Neuronal stem cell (in vitro differentiated cells): ENCODE results near the gene CHAC1.
A peak's percentile ranks its signal among the peaks of the same experiment; 100 is the strongest.

Experiments
- DNase-seq: peaks from one replicate; pipeline ENCODE4 v3.0.0-alpha.2; 2013; ENCODE audit warnings: low spot score
- H2AFZ ChIP-seq: one replicate; pipeline ENCODE4 v1.6.1; 2013; ENCODE audit warnings: mild to moderate bottlenecking, low read length, inconsistent platforms
- H2AK5ac ChIP-seq: 2 replicates; pipeline ENCODE4 v1.6.1; 2013; ENCODE audit warnings: low read depth, mild to moderate bottlenecking, inconsistent platforms, low read length, moderate library complexity, mixed read lengths
- H2BK120ac ChIP-seq: 2 replicates; pipeline ENCODE4 v1.6.1; 2013; ENCODE audit warnings: low read depth, mild to moderate bottlenecking, inconsistent platforms, low read length, moderate library complexity, mixed read lengths
- H2BK12ac ChIP-seq: one replicate; pipeline ENCODE4 v1.6.1; 2013; ENCODE audit warnings: low read length, inconsistent platforms
- H2BK15ac ChIP-seq: 2 replicates; pipeline ENCODE4 v1.6.1; 2013; ENCODE audit warnings: mild to moderate bottlenecking, low read length, inconsistent platforms, mixed read lengths
- H2BK5ac ChIP-seq: one replicate; pipeline ENCODE4 v1.6.1; 2013; ENCODE audit warnings: inconsistent platforms, mild to moderate bottlenecking, low read length, moderate library complexity
- H3K14ac ChIP-seq: one replicate; pipeline ENCODE4 v1.6.1; 2013; ENCODE audit warnings: low read length, inconsistent platforms
- H3K18ac ChIP-seq: 2 replicates; pipeline ENCODE4 v1.6.1; 2013; ENCODE audit warnings: low read length, inconsistent platforms
- H3K23ac ChIP-seq: 2 replicates; pipeline ENCODE4 v1.6.1; 2013; ENCODE audit warnings: low read depth, mild to moderate bottlenecking, mixed read lengths, low read length, inconsistent platforms; ENCODE audit not compliant: poor library complexity
- H3K27ac ChIP-seq: replicated peaks from 3 replicates; pipeline ENCODE4 v1.5.1; 2013; ENCODE audit warnings: low read length, inconsistent platforms
- H3K27me3 ChIP-seq, 3 experiments: 2 replicates each; pipeline ENCODE4 v1.6.1; 2013; ENCODE audit warnings: low read length in 3 of 3, mild to moderate bottlenecking in 2 of 3, inconsistent platforms in 1 of 3, low read depth in 1 of 3, mixed read lengths in 1 of 3, moderate library complexity in 1 of 3; ENCODE audit not compliant: control insufficient read depth in 3 of 3, insufficient read depth in 3 of 3
- H3K36me3 ChIP-seq, 2 donors: replicated peaks in 1 of 2; 2 replicates each; pipeline ENCODE4 v1.6.1; 2013; ENCODE audit warnings: low read length in 2 of 2; ENCODE audit not compliant: control insufficient read depth in 2 of 2, insufficient read depth in 2 of 2
- H3K4ac ChIP-seq: 2 replicates; pipeline ENCODE4 v1.6.1; 2013; ENCODE audit warnings: inconsistent platforms, mild to moderate bottlenecking, low read length, moderate library complexity
- H3K4me1 ChIP-seq, 2 donors: 1 replicate in 1 of 2; 2 replicates in 1 of 2; pipeline ENCODE4 v1.6.1; 2013; ENCODE audit warnings: low read length in 2 of 2, low read depth in 1 of 2; ENCODE audit not compliant: control insufficient read depth in 2 of 2, insufficient read depth in 1 of 2
- H3K4me2 ChIP-seq: one replicate; pipeline ENCODE4 v1.6.1; 2013; ENCODE audit warnings: mild to moderate bottlenecking, low read length, inconsistent platforms; ENCODE audit not compliant: insufficient read depth, poor library complexity, severe bottlenecking
- H3K4me3 ChIP-seq, 2 donors: 2 replicates each; pipeline ENCODE4 v1.5.1; 2013; ENCODE audit warnings: low read length in 2 of 2, mild to moderate bottlenecking in 2 of 2, inconsistent platforms in 1 of 2, moderate library complexity in 1 of 2
- H3K79me1 ChIP-seq: one replicate; pipeline ENCODE4 v1.6.1; 2013; ENCODE audit warnings: low read depth, mild to moderate bottlenecking, inconsistent platforms, low read length, moderate library complexity
- H3K9ac ChIP-seq: one replicate; pipeline ENCODE4 v1.6.1; 2013; ENCODE audit warnings: mild to moderate bottlenecking, low read depth, low read length, inconsistent platforms; ENCODE audit not compliant: poor library complexity
- H3K9me3 ChIP-seq, 2 donors: replicated peaks in 1 of 2; 2 replicates each; pipeline versions ENCODE3 to v1.6.1; 2013; ENCODE audit warnings: low read length in 2 of 2, mild to moderate bottlenecking in 2 of 2, inconsistent platforms in 1 of 2, low read depth in 1 of 2, mixed read lengths in 1 of 2, moderate library complexity in 1 of 2; ENCODE audit not compliant: control insufficient read depth in 2 of 2, insufficient read depth in 1 of 2
- H4K8ac ChIP-seq: one replicate; pipeline ENCODE4 v1.6.1; 2013; ENCODE audit warnings: low read depth, mild to moderate bottlenecking, inconsistent platforms, low read length, moderate library complexity
- H4K91ac ChIP-seq: one replicate; pipeline ENCODE4 v1.6.1; 2013; ENCODE audit warnings: low read length, low read depth, mild to moderate bottlenecking, inconsistent platforms; ENCODE audit not compliant: poor library complexity
- WGBS, 2 donors: extraction: QIAGEN DNeasy Blood & Tissue Kit; methylation state at CpG; one replicate each; pipeline ENCODE4 v1.1.7; 2013; ENCODE audit warnings: missing lambda C conversion rate in 2 of 2, mixed read lengths in 1 of 2; ENCODE audit not compliant: insufficient read length in 2 of 2, insufficient replicate concordance in 1 of 2; ENCODE audit errors: extremely low coverage in 2 of 2; 5-methylcytosine and 5-hydroxymethylcytosine counted together

The CHAC1 gene

GRCh38 chr15:40932649-40933516 is 20.4 kb upstream of the CHAC1 start:
- peak overlapping the region; percentile 35 for H2BK15ac ChIP-seq
- H2AK5ac ChIP-seq, result peak overlapping the region; percentile 15
- H2AFZ ChIP-seq, result no peak overlapping the region
- H3K27me3 ChIP-seq, result peaks cover 22 to 57% (median 52%) of the 10 kb centered on the region in 3 experiments
- no peak overlapping the region for H3K4me3 ChIP-seq
- no CpG with 5 or more reads among the region's 11 CpGs for WGBS, 2 donors
- H3K4me2 ChIP-seq, result no peak overlapping the region
- H2BK5ac ChIP-seq, result no peak overlapping the region
- H3K14ac ChIP-seq, result no peak overlapping the region
- no peaks in the 10 kb centered on the region for H3K36me3 ChIP-seq
- H2BK12ac ChIP-seq, result no peak overlapping the region
- no peak overlapping the region for H3K27ac ChIP-seq
- H3K9ac ChIP-seq, result no peak overlapping the region
- peak overlapping the region; percentile 3 for H3K23ac ChIP-seq
- H3K18ac ChIP-seq, result no peak overlapping the region
- no peaks in the 10 kb centered on the region for H3K79me1 ChIP-seq
- no peak overlapping the region for H3K4ac ChIP-seq
- H3K4me1 ChIP-seq, result peaks cover 17 to 38% of the 10 kb centered on the region in 2 donors
- H4K91ac ChIP-seq, result no peak overlapping the region
- DNase-seq, result no peak
- H2BK120ac ChIP-seq, result no peak overlapping the region
- peaks cover 0 to 3% of the 10 kb centered on the region in 2 donors for H3K9me3 ChIP-seq
- H4K8ac ChIP-seq, result no peak overlapping the region

- 100% methylated on average over 1 of the region's 3 CpGs; no CpG with 5 or more reads in 1 of the 2 donors for WGBS, 2 donors
- H2BK120ac ChIP-seq, result no peak overlapping the region
Measured at GRCh38 chr15:40933517-40933902, 19.8 kb upstream of the CHAC1 start.

GRCh38 chr15:40934457-40934856 is 18.8 kb upstream of the CHAC1 start:
- H2BK12ac ChIP-seq, result peak overlapping the region; percentile 98
- no peak overlapping the region for H4K91ac ChIP-seq
- H3K18ac ChIP-seq, result peak overlapping the region; percentile 74
- no peak overlapping the region for H3K23ac ChIP-seq
- H2BK15ac ChIP-seq, result no peak overlapping the region
- no peak overlapping the region for H2AFZ ChIP-seq
- H3K79me1 ChIP-seq, result no peaks in the 10 kb centered on the region
- H3K27me3 ChIP-seq, result peaks cover 9 to 42% (median 36%) of the 10 kb centered on the region in 3 experiments
- no peaks in the 10 kb centered on the region for H3K9me3 ChIP-seq
- H3K27ac ChIP-seq, result no peak overlapping the region
- H2BK5ac ChIP-seq, result no peak overlapping the region
- no peak overlapping the region for H2BK120ac ChIP-seq
- H3K4me3 ChIP-seq, result no peak overlapping the region
- no peak overlapping the region for H3K4ac ChIP-seq
- no peak overlapping the region for H3K9ac ChIP-seq
- H2AK5ac ChIP-seq, result no peak overlapping the region
- H3K36me3 ChIP-seq, result no peaks in the 10 kb centered on the region
- no peak overlapping the region for H4K8ac ChIP-seq
- WGBS, 2 donors, result no CpG with 5 or more reads among the region's 6 CpGs
- no peak for DNase-seq
- no peak overlapping the region for H3K14ac ChIP-seq
- no peak overlapping the region for H3K4me2 ChIP-seq
- H3K4me1 ChIP-seq, result peaks cover 11 to 28% of the 10 kb centered on the region in 2 donors

More at GRCh38 chr15:40933517-40933902, 19.8 kb upstream of the CHAC1 start:
- Histone ChIP-seq H3K23ac (no peak overlapping the region), H3K36me3 (no peaks in the 10 kb centered on the region), H2AK5ac (no peak overlapping the region), H3K4ac (no peak overlapping the region), H2BK12ac (no peak overlapping the region), H2BK5ac (no peak overlapping the region), H3K9me3 (peaks cover 0 to 3% of the 10 kb centered on the region in 2 donors), H2BK15ac (no peak overlapping the region), H3K4me3 (no peak overlapping the region), H3K9ac (no peak overlapping the region), H3K79me1 (no peaks in the 10 kb centered on the region), H3K27me3 (peaks cover 17 to 52% (median 45%) of the 10 kb centered on the region in 3 experiments), H2AFZ (no peak overlapping the region), H4K91ac (no peak overlapping the region), H3K18ac (no peak overlapping the region), H3K4me2 (no peak overlapping the region), H3K27ac (no peak overlapping the region), H3K14ac (no peak overlapping the region), H3K4me1 (peaks cover 17 to 36% of the 10 kb centered on the region in 2 donors), H4K8ac (no peak overlapping the region)
- DNase-seq, result no peak

- no peaks in the 10 kb centered on the region for H3K79me1 ChIP-seq
- H2BK120ac ChIP-seq, result no peak overlapping the region
- H3K4me1 ChIP-seq, result peaks cover 6 to 21% of the 10 kb centered on the region in 2 donors
- H2BK15ac ChIP-seq, result peak overlapping the region; percentile 31
- H3K27ac ChIP-seq, result no peak overlapping the region
- WGBS, 2 donors, result no CpG with 5 or more reads among the region's 31 CpGs
- no peak overlapping the region for H3K4me3 ChIP-seq
- no peak overlapping the region for H3K4me2 ChIP-seq
- peak overlapping the region; percentile 52 for H3K23ac ChIP-seq
- H3K14ac ChIP-seq, result no peak overlapping the region
- no peaks in the 10 kb centered on the region for H3K9me3 ChIP-seq
- H4K91ac ChIP-seq, result no peak overlapping the region
- peak overlapping the region; percentile 1 for H2AK5ac ChIP-seq
- H4K8ac ChIP-seq, result no peak overlapping the region
- peaks cover 0 to 28% (median 18%) of the 10 kb centered on the region in 3 experiments for H3K27me3 ChIP-seq
- H3K18ac ChIP-seq, result peak overlapping the region; percentile 33
- peak overlapping the region; percentile 68 for H2BK12ac ChIP-seq
- H3K36me3 ChIP-seq, result no peaks in the 10 kb centered on the region
- H3K9ac ChIP-seq, result no peak overlapping the region
- H2AFZ ChIP-seq, result peak overlapping the region; percentile 71
- H3K4ac ChIP-seq, result no peak overlapping the region
- no peak overlapping the region for H2BK5ac ChIP-seq
- DNase-seq, result no peak
Measured at GRCh38 chr15:40936234-40936708, 17.0 kb upstream of the CHAC1 start.
